ENCODE results near the gene ACIN1. TPM values are rescaled to one million over a fixed set of nuclear protein-coding genes. Genes with fewer than 3 reads are reported as not detected.

Gene ACIN1
- total RNA-seq, 1 donor from 2014 or later = 184 TPM

GRCh38 chr14:23085458-23085857, 9.5 kb downstream of the ACIN1 start:
- no peaks in the 10 kb centered on the region for H3K9me3 Mint-ChIP-seq
- Histone ChIP-seq H3K36me3 (peaks cover 61% of the 10 kb centered on the region), H3K9ac (no peak overlapping the region), H2AFZ (replicated peaks) (no peak overlapping the region), H3F3A (ENCODE audit: low read depth) (peaks cover 25% of the 10 kb centered on the region), H3K4me2 (no peak overlapping the region), H3K9me3 (ENCODE audit: low read depth) (no peaks in the 10 kb centered on the region), H3K27ac (no peak overlapping the region), H4K20me1 (ENCODE audit: low read depth) (peaks cover 37% of the 10 kb centered on the region), H3K4me1 (no peaks in the 10 kb centered on the region), H3K4me3 (no peak overlapping the region), H3K27me3 (no peaks in the 10 kb centered on the region), H3K79me2 (ENCODE audit: low read depth) (peaks cover 56% of the 10 kb centered on the region)
- peaks cover 18% of the 10 kb centered on the region for H3K36me3 Mint-ChIP-seq
- no peak for DNase-seq (ENCODE audit: low spot score)
- H3K27ac Mint-ChIP-seq = no peak overlapping the region
- H3K4me3 Mint-ChIP-seq = no peak overlapping the region
- no peak for TF ChIP-seq CTCF (IDR thresholded peaks at IDR 0.05)
- no peak for TF ChIP-seq EZH2phosphoT487 (IDR thresholded peaks at IDR 0.05)
- no peak for TF ChIP-seq EZH2 (IDR thresholded peaks at IDR 0.05)
- H3K27me3 Mint-ChIP-seq (ENCODE audit: insufficient read depth, low read depth) = no peaks in the 10 kb centered on the region
- H3K4me1 Mint-ChIP-seq = no peaks in the 10 kb centered on the region

GRCh38 chr14:23080474-23080873, 14.5 kb downstream of the ACIN1 start:
- Histone ChIP-seq H3K27me3 (no peaks in the 10 kb centered on the region), H4K20me1 (ENCODE audit: low read depth) (peaks cover 21% of the 10 kb centered on the region), H3K4me1 (no peaks in the 10 kb centered on the region), H3K79me2 (ENCODE audit: low read depth) (peaks cover 32% of the 10 kb centered on the region), H3K36me3 (peaks cover 47% of the 10 kb centered on the region), H3K4me3 (no peak overlapping the region), H3F3A (ENCODE audit: low read depth) (peaks cover 57% of the 10 kb centered on the region), H3K4me2 (no peak overlapping the region), H2AFZ (replicated peaks) (no peak overlapping the region), H3K9me3 (ENCODE audit: low read depth) (no peaks in the 10 kb centered on the region), H3K27ac (no peak overlapping the region), H3K9ac (no peak overlapping the region)
- TF ChIP-seq EZH2 (IDR thresholded peaks at IDR 0.05) (no peak), EZH2phosphoT487 (IDR thresholded peaks at IDR 0.05) (no peak), CTCF (IDR thresholded peaks at IDR 0.05) (no peak)
- Mint-ChIP-seq H3K27me3 (ENCODE audit: insufficient read depth, low read depth) (no peaks in the 10 kb centered on the region), H3K9me3 (no peaks in the 10 kb centered on the region), H3K4me3 (no peak overlapping the region), H3K4me1 (no peaks in the 10 kb centered on the region), H3K27ac (no peak overlapping the region), H3K36me3 (peaks cover 31% of the 10 kb centered on the region)
- DNase-seq (ENCODE audit: low spot score) = no peak

- H3K36me3 ChIP-seq = peaks cover 44% of the 10 kb centered on the region
Observed at GRCh38 chr14:23079716-23080115, 15.2 kb downstream of the ACIN1 start.

More at GRCh38 chr14:23079716-23080115, 15.2 kb downstream of the ACIN1 start:
- H3K27ac Mint-ChIP-seq = no peak overlapping the region
- no peaks in the 10 kb centered on the region for H3K4me1 ChIP-seq
- no peak overlapping the region for H3K4me3 Mint-ChIP-seq
- no peaks in the 10 kb centered on the region for H3K9me3 ChIP-seq (ENCODE audit: low read depth)
- H3K79me2 ChIP-seq (ENCODE audit: low read depth) = peaks cover 33% of the 10 kb centered on the region
- peaks cover 32% of the 10 kb centered on the region for H3K36me3 Mint-ChIP-seq
- no peak overlapping the region for H3K27ac ChIP-seq
- no peaks in the 10 kb centered on the region for H3K9me3 Mint-ChIP-seq
- H3K4me1 Mint-ChIP-seq = no peaks in the 10 kb centered on the region
- H3K4me3 ChIP-seq = no peak overlapping the region
- no peak for DNase-seq (ENCODE audit: low spot score)
- no peak overlapping the region for H2AFZ ChIP-seq (replicated peaks)
- H3K27me3 ChIP-seq = no peaks in the 10 kb centered on the region
- no peak overlapping the region for H3K9ac ChIP-seq
- H4K20me1 ChIP-seq (ENCODE audit: low read depth) = peaks cover 14% of the 10 kb centered on the region
- H3K4me2 ChIP-seq = no peak overlapping the region
- H3F3A ChIP-seq (ENCODE audit: low read depth) = peaks cover 58% of the 10 kb centered on the region
- no peaks in the 10 kb centered on the region for H3K27me3 Mint-ChIP-seq (ENCODE audit: insufficient read depth, low read depth)
- TF ChIP-seq EZH2 (IDR thresholded peaks at IDR 0.05) (no peak), EZH2phosphoT487 (IDR thresholded peaks at IDR 0.05) (no peak), CTCF (IDR thresholded peaks at IDR 0.05) (no peak)

Data from neural progenitor cell (in vitro differentiated cells).